ENCODE measurements around the gene DNAH9. TPM values are rescaled to one million over a fixed set of nuclear protein-coding genes. Genes with fewer than 3 reads are reported as not detected.

The DNAH9 gene
- total and polyA plus RNA-seq, 2 of the 8 experiments (the other 6 are each of a cell fraction or from before 2014, with no cell fraction given): 0.21 to 0.86 TPM

DNA sequence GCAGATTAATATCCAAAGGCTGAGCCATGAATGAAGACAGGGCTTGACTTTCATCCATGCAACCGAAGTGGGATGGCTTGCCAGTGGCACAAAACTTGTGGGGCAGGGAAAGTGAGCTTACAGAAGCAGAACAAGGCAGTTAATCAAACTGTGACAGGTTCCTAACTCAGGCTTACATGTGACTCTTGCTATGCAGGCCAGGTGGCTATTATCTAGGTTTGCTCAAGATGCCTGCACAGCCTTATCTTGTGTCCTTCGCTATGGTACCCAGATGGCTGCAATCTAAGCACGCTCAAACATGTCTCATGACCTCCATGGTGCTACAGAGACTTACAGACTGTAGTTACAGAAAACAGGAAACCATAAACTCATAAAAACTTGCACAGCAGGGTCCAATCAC is 8.6 kb upstream of the DNAH9 start:
- Histone ChIP-seq H3K56ac (replicated peaks; ENCODE audit: insufficient read length, low read depth, low read length) (no peak overlapping the region), H3K4me3 (ENCODE audit: extremely low read depth in 1 of 4, insufficient read depth in 2 of 4, low read depth in 3 of 4, low read length in 4 of 4) (no peak overlapping the region), H3K14ac (ENCODE audit: insufficient read length) (no peak overlapping the region), H2BK15ac (ENCODE audit: low read length) (no peak overlapping the region), H3K9me3 (ENCODE audit: insufficient read depth in 2 of 2, low read depth in 1 of 2, low read length in 1 of 2) (no peaks in the 10 kb centered on the region), H4K91ac (replicated peaks; ENCODE audit: insufficient read length, low read length) (no peak overlapping the region), H2BK12ac (ENCODE audit: low read depth, low read length) (no peak overlapping the region), H2BK120ac (replicated peaks; ENCODE audit: low read depth, low read length) (no peak overlapping the region), H3K9ac (replicated peaks in 1 of 4; ENCODE audit: extremely low read depth in 1 of 4, low read depth in 3 of 4, low read length in 3 of 4) (no peak overlapping the region), H3K4ac (replicated peaks; ENCODE audit: insufficient read length, low read depth, low read length) (no peak overlapping the region), H3K79me2 (ENCODE audit: control insufficient read depth in 1 of 2, insufficient read depth in 2 of 2, low read length in 2 of 2) (no peaks in the 10 kb centered on the region), H3K36me3 (ENCODE audit: control insufficient read depth in 2 of 4, insufficient read depth in 4 of 4, low read length in 3 of 4) (no peaks in the 10 kb centered on the region), H3K23ac (ENCODE audit: insufficient read length) (no peak overlapping the region), H2BK5ac (ENCODE audit: low read depth, low read length) (no peak overlapping the region), H3K79me1 (ENCODE audit: low read depth, low read length) (no peaks in the 10 kb centered on the region), H3K18ac (ENCODE audit: extremely low read depth, low read length) (no peak overlapping the region), H3K4me2 (ENCODE audit: insufficient read depth in 1 of 2, low read depth in 2 of 2, low read length in 2 of 2) (no peak overlapping the region), H4K20me1 (replicated peaks in 1 of 2; ENCODE audit: control insufficient read depth in 1 of 2, insufficient read depth in 2 of 2, low read length in 2 of 2) (no peaks in the 10 kb centered on the region), H2AK5ac (ENCODE audit: low read depth, low read length) (no peak overlapping the region), H3K23me2 (ENCODE audit: low read depth, low read length) (no peaks in the 10 kb centered on the region), H4K5ac (ENCODE audit: insufficient read length, low read depth, low read length) (no peak overlapping the region), H2AFZ (ENCODE audit: low read length) (no peak overlapping the region), H3K27ac (ENCODE audit: low read depth, low read length) (no peak overlapping the region), H2BK20ac (ENCODE audit: low read length) (no peak overlapping the region), H4K8ac (ENCODE audit: extremely low read depth, insufficient read depth, low read length) (no peak overlapping the region), H3K27me3 (replicated peaks in 1 of 4; ENCODE audit: control insufficient read depth in 3 of 4, extremely low read depth in 1 of 4, insufficient read depth in 3 of 4, low read length in 3 of 4) (no peaks in the 10 kb centered on the region), H3K4me1 (replicated peaks in 1 of 4; ENCODE audit: control insufficient read depth in 3 of 4, insufficient read depth in 4 of 4, low read length in 3 of 4) (no peaks in the 10 kb centered on the region)
- ChIA-PET POLR2A (ENCODE audit: partially characterized antibody) (no interaction called here), CTCF (ENCODE audit: partially characterized antibody) (no interaction called here)
- 88% methylated on average over 3 of the region's 3 CpGs; no CpG with 5 or more reads in 1 of the 2 experiments for WGBS, 2 experiments (ENCODE audit: extremely low coverage in 1 of 2, insufficient coverage in 1 of 2, insufficient read length in 1 of 2, insufficient replicate concordance in 2 of 2, low coverage in 1 of 2, low lambda C conversion rate in 2 of 2, missing lambda C conversion rate in 1 of 2)
- FAIRE-seq: no peak
- DNase-seq (ENCODE audit: low read depth in 1 of 2, low spot score in 2 of 2): no peak
- TF ChIP-seq KDM1A (IDR thresholded peaks at IDR 0.05; ENCODE audit: borderline replicate concordance, low read length): no peak
- no peak for TF ChIP-seq POLR2AphosphoS5 (IDR thresholded peaks at IDR 0.05; ENCODE audit: low read depth, low read length)
- TF ChIP-seq PHF8 (conservative IDR thresholded peaks at IDR 0.05; ENCODE audit: low read depth, low read length): no peak
- no peak for TF ChIP-seq POU5F1 (IDR thresholded peaks at IDR 0.05; ENCODE audit: low read depth, low read length)
- TF ChIP-seq RFX5 (IDR thresholded peaks at IDR 0.05; ENCODE audit: borderline replicate concordance, low read depth, low read length): no peak
- no peak for TF ChIP-seq TEAD4 (IDR thresholded peaks at IDR 0.05; ENCODE audit: low read depth, low read length)
- no peak for TF ChIP-seq NRF1 (IDR thresholded peaks at IDR 0.05; ENCODE audit: low read depth, low read length)
- TF ChIP-seq RAD21 (IDR thresholded peaks at IDR 0.05 in 1 of 2, conservative IDR thresholded peaks at IDR 0.05 in 1 of 2; ENCODE audit: low read depth in 2 of 2, low read length in 2 of 2): no peak
- TF ChIP-seq CBX8 (IDR thresholded peaks at IDR 0.05; ENCODE audit: borderline replicate concordance, low read depth, low read length): no peak
- TF ChIP-seq KDM5A (IDR thresholded peaks at IDR 0.05; ENCODE audit: low read length): no peak
- TF ChIP-seq, protein P1, sequence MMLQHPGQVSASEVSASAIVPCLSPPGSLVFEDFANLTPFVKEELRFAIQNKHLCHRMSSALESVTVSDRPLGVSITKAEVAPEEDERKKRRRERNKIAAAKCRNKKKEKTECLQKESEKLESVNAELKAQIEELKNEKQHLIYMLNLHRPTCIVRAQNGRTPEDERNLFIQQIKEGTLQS (IDR thresholded peaks at IDR 0.05; ENCODE audit: insufficient read depth, low read depth, low read length): no peak
- TF ChIP-seq, protein P2, sequence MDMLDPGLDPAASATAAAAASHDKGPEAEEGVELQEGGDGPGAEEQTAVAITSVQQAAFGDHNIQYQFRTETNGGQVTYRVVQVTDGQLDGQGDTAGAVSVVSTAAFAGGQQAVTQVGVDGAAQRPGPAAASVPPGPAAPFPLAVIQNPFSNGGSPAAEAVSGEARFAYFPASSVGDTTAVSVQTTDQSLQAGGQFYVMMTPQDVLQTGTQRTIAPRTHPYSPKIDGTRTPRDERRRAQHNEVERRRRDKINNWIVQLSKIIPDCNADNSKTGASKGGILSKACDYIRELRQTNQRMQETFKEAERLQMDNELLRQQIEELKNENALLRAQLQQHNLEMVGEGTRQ (IDR thresholded peaks at IDR 0.05; ENCODE audit: low read length): no peak
- TF ChIP-seq TAF1 (IDR thresholded peaks at IDR 0.05; ENCODE audit: low read depth, low read length): no peak
- no peak for TF ChIP-seq SRF (IDR thresholded peaks at IDR 0.05; ENCODE audit: low read depth, low read length)

Measured in H1 (cell line).